Measurements from ENCODE around the gene PAQR9. TPM values are rescaled to one million over a fixed set of nuclear protein-coding genes. Genes with fewer than 3 reads are reported as not detected.

The PAQR9 gene
- total and polyA plus RNA-seq, 9 of the 15 experiments (the other 6 are each of a cell fraction or from before 2014, with no cell fraction given) = 0.04 to 0.58 (median 0.22) TPM

DNA sequence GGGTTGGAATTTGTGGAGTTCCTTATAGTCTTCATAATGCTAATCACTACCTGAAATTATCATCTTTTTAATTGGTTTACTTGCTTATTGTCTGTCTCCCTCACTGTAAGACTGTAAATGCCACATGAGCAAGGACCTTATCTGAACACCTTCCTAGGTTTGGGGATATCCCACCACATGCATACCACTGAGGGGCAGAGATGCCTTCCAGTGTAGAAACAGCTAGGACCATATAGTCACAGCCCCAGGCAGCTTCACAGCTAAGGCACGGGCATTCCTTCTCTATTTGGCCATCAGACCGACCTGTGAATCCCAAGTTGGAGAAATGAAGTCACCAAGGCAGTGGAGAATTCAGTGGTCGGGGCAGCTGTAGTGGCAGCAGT is 28.6 kb downstream of the PAQR9 start:
- TF ChIP-seq, protein P1, sequence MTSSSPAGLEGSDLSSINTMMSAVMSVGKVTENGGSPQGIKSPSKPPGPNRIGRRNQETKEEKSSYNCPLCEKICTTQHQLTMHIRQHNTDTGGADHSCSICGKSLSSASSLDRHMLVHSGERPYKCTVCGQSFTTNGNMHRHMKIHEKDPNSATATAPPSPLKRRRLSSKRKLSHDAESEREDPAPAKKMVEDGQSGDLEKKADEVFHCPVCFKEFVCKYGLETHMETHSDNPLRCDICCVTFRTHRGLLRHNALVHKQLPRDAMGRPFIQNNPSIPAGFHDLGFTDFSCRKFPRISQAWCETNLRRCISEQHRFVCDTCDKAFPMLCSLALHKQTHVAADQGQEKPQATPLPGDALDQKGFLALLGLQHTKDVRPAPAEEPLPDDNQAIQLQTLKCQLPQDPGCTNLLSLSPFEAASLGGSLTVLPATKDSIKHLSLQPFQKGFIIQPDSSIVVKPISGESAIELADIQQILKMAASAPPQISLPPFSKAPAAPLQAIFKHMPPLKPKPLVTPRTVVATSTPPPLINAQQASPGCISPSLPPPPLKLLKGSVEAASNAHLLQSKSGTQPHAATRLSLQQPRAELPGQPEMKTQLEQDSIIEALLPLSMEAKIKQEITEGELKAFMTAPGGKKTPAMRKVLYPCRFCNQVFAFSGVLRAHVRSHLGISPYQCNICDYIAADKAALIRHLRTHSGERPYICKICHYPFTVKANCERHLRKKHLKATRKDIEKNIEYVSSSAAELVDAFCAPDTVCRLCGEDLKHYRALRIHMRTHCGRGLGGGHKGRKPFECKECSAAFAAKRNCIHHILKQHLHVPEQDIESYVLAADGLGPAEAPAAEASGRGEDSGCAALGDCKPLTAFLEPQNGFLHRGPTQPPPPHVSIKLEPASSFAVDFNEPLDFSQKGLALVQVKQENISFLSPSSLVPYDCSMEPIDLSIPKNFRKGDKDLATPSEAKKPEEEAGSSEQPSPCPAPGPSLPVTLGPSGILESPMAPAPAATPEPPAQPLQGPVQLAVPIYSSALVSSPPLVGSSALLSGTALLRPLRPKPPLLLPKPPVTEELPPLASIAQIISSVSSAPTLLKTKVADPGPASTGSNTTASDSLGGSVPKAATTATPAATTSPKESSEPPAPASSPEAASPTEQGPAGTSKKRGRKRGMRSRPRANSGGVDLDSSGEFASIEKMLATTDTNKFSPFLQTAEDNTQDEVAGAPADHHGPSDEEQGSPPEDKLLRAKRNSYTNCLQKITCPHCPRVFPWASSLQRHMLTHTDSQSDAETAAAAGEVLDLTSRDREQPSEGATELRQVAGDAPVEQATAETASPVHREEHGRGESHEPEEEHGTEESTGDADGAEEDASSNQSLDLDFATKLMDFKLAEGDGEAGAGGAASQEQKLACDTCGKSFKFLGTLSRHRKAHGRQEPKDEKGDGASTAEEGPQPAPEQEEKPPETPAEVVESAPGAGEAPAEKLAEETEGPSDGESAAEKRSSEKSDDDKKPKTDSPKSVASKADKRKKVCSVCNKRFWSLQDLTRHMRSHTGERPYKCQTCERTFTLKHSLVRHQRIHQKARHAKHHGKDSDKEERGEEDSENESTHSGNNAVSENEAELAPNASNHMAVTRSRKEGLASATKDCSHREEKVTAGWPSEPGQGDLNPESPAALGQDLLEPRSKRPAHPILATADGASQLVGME (CRISPR knock-in tag; IDR thresholded peaks at IDR 0.05) = no peak
- TF ChIP-seq, protein P2, sequence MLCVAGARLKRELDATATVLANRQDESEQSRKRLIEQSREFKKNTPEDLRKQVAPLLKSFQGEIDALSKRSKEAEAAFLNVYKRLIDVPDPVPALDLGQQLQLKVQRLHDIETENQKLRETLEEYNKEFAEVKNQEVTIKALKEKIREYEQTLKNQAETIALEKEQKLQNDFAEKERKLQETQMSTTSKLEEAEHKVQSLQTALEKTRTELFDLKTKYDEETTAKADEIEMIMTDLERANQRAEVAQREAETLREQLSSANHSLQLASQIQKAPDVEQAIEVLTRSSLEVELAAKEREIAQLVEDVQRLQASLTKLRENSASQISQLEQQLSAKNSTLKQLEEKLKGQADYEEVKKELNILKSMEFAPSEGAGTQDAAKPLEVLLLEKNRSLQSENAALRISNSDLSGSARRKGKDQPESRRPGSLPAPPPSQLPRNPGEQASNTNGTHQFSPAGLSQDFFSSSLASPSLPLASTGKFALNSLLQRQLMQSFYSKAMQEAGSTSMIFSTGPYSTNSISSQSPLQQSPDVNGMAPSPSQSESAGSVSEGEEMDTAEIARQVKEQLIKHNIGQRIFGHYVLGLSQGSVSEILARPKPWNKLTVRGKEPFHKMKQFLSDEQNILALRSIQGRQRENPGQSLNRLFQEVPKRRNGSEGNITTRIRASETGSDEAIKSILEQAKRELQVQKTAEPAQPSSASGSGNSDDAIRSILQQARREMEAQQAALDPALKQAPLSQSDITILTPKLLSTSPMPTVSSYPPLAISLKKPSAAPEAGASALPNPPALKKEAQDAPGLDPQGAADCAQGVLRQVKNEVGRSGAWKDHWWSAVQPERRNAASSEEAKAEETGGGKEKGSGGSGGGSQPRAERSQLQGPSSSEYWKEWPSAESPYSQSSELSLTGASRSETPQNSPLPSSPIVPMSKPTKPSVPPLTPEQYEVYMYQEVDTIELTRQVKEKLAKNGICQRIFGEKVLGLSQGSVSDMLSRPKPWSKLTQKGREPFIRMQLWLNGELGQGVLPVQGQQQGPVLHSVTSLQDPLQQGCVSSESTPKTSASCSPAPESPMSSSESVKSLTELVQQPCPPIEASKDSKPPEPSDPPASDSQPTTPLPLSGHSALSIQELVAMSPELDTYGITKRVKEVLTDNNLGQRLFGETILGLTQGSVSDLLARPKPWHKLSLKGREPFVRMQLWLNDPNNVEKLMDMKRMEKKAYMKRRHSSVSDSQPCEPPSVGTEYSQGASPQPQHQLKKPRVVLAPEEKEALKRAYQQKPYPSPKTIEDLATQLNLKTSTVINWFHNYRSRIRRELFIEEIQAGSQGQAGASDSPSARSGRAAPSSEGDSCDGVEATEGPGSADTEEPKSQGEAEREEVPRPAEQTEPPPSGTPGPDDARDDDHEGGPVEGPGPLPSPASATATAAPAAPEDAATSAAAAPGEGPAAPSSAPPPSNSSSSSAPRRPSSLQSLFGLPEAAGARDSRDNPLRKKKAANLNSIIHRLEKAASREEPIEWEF (CRISPR knock-in tag; IDR thresholded peaks at IDR 0.05) = no peak
- TF ChIP-seq CBX3 (IDR thresholded peaks at IDR 0.05; ENCODE audit: borderline replicate concordance in 1 of 2, low read length in 2 of 2) = peak in 1 of 2 experiments; percentile 76; a peak in 1 of 3 replicates
- intact Hi-C loops (cut with micrococcal nuclease) = no loop called here
- FAIRE-seq (no peak), ATAC-seq (no peak), DNase-seq (ENCODE audit: extremely low read depth in 1 of 4, low spot score in 3 of 4) (no peak)
- Histone ChIP-seq H3K4me2 (ENCODE audit: insufficient read depth, low read length) (no peak overlapping the region), H3K9ac (ENCODE audit: insufficient read depth in 1 of 2, low read depth in 2 of 2, low read length in 2 of 2) (no peak overlapping the region), H3K4me3 (no peak overlapping the region), H3K4me1 (replicated peaks in 1 of 2; ENCODE audit: control insufficient read depth in 2 of 2, insufficient read depth in 2 of 2, low read length in 2 of 2) (peaks cover 0 to 5% of the 10 kb centered on the region in 2 experiments; a peak in 3 of 5 replicates), H2AFZ (ENCODE audit: low read depth, low read length) (no peak overlapping the region), H3K9me1 (ENCODE audit: control insufficient read depth, insufficient read depth, low read length) (no peaks in the 10 kb centered on the region), H3K79me2 (ENCODE audit: control insufficient read depth, insufficient read depth, low read length) (no peaks in the 10 kb centered on the region), H4K20me1 (replicated peaks; ENCODE audit: control insufficient read depth, insufficient read depth, low read length) (no peaks in the 10 kb centered on the region), H3K9me3 (replicated peaks; ENCODE audit: control insufficient read depth, insufficient read depth, low read depth, low read length) (peaks cover 5% of the 10 kb centered on the region), H3K27ac (ENCODE audit: extremely low read depth, low read depth, low read length) (no peak overlapping the region), H3K36me3 (ENCODE audit: control insufficient read depth, insufficient read depth, low read length) (no peaks in the 10 kb centered on the region), H3K27me3 (ENCODE audit: control insufficient read depth in 2 of 2, insufficient read depth in 2 of 2, low read length in 2 of 2) (no peaks in the 10 kb centered on the region)
- POLR2A ChIA-PET = no interaction called here
- WGBS (ENCODE audit: insufficient coverage, low coverage, missing lambda C conversion rate) = 31% methylated on average over 3 of the region's 3 CpGs
- in situ Hi-C loops (cut with MboI) = loop anchor here (5.0 kb wide), 1 partner anchor 47 kb away; no protein-coding TSS in a partner anchor
- CTCF ChIA-PET (ENCODE audit: low intra/inter-chr PET ratio) = no interaction called here
- no TSS peak for BruUV-seq (replicated peaks)

Data from K562 (cell line).